GM18517 (cell line): ENCODE results near the gene EMILIN3.
A peak's percentile ranks its signal among the peaks of the same experiment; 100 is the strongest.
"Not testable (repeated sequence)": the region's sequence is repeated elsewhere in the genome, so short reads cannot be mapped to it uniquely, and the experiment has no call there.

Source experiments
- ATAC-seq: cut with Tn5 transposase; IDR thresholded peaks from one replicate; pipeline ENCODE4 v1.9.1; 2021; ENCODE audit warnings: mild to moderate bottlenecking, moderate library complexity; ENCODE audit not compliant: unreplicated experiment

EMILIN3 gene

DNA sequence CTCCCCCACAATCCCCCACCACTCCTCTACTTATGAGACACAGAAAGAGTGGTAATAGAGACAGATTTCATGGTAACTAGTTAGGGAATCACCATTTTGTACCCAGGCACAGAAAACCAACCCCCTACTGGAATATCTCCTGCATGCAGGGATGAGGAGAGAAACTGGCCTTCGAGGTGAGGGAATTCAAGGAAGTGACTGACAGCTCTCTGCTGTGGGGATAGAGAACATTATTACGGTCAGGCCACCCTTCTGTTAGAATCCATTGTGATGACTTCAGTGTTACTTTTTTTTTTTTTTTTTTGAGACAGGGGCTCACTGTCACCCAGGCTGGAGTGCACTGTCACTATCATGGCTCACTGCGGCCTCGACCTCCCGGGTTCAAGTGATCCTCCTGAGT, 39.4 kb downstream of the EMILIN3 start:
- no peak for ATAC-seq

DNA sequence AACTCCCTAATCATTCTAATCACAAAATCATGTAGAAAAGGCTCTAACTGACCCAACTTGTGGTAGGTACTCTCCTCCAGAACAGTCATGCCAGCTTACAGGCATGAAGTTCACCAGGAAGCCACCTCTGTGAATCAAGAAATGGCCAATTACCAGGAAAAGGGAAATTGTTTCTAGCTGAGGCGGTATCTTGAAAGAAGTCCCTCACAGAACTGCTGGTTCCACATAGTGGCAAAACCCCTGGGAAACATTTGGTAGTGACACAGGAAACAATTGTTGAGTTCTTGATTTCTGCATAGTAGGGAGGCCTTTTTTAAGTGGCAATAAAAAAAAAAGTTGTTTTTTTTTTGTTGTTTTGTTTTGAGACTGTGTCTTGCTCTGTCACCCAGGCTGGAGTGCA, 45.6 kb downstream of the EMILIN3 start:
- ATAC-seq, result no peak

DNA sequence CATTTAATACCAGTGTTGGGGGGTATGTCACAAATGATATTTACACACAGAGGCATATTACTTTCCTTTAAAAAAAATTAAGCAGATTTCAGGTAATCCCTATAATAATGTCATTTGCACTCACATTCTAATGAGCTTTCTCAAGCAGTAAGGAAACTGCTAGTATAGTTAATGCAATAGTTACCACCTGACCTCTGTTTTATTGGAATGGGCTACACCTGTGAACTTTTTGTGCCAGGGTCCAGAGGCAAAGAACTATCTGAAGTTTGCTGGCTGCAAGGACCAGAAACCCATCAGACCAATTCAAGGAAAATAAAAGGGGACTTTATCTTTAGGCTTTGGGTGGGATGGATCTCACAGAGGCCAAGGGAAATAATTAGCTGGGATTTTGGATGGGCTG, 46.2 kb downstream of the EMILIN3 start:
- no peak for ATAC-seq

DNA sequence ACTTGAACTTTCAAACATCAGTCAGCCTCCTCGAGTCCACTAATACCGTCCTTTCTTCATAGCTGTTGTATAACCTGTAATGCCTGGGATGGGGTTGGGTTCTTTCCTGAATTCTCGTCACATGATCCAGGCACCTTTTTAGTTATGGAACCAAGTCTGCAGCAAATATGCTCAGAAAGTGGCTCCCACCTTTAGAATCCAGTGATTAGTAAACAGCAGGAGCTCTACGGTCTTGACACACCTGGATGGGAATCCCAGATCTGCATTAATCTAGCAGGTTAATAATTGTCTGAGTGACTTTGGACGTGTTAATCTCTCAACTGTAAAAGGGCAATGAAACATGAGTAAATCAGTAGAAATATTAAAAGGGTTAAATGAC, 48.4 kb downstream of the EMILIN3 start:
- ATAC-seq, result no peak

DNA sequence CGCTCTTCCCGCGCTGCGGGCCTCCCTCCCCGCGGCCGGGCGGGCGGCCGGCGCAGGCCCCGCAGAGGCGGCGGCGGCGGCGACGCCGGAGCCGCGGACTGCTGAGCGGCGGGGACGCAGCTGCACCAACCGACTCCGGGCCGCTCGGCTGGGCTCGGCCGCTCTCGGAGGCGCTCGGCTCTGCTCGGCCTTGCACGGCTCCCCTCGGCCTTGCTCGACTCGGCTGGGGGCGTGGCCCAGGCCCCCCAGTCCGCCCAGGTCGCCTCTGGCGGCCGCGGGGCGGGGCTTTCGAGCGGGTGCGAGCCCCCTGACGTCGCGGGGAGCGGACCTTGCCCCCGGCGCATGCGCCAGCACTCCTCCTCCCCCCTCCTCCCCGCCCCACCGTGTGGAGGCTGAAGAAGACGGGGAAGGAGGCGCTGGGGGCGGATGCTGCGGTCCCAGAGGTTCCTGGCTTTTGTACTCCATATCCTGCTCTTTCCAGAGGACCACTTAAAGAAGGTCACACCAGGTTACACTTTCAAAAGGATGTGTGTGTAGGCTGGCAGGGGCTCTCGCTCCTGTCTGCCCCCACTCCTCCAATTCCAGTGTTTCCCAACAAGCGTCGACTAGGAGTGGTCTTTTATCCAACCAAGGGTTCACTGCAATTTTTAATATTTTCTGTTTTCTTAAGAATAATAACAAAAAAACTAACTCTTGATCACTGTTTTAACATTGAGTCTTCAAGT, 48.9 kb downstream of the EMILIN3 start, which contains the start of gene ZHX3:
Gene ZHX3, minus strand, starts transcription at position 186 of the 725 bp plus-strand sequence. CDS start 112,815 bp downstream, outside the sequence.
- peak; percentile 88 for ATAC-seq

DNA sequence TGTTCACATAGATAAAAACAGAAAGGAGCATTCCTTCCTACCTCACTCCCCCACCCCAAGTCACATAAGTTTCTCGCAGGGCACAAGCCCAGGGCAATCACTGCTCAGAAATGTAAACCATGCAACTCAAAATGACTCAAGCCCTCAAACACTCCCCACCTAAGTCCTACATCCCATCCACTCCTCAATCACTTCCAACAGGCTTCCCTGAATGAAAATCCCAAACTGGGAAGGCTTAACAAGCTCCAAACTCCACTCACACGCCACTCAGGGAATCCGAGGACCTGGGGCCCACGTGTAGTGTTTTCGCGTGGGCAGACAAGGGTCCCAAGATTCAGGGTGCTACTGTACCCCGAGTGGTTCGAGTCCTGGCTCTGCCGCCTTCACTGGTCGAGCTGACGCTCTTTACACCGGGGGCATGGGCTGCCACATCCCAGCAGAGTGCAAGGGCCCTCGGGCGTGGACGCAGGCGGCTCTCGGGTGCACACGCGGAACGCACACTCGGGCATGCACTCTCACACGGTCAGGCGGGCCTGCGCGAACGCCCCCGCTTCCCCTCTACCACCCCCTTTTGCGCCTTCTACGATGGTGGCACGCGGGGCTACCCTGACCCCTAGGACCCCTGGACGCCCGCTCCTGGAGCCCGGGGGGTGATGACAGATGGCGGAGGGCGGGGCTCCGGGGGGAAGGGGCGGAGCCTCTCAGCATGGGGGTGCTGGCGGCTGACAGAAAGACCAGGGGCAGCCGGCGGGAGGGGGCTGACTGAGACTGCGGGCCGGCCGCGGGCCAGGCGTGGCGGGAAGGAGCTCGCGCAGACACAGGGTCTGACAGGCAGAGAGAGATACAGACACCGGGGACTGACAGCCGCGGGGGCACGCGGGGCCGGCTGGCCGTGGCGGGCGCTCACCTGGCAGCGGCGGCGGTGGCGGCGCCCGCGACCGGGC, 49.7 kb downstream of the EMILIN3 start:
- ATAC-seq, result peak; percentile 55

DNA sequence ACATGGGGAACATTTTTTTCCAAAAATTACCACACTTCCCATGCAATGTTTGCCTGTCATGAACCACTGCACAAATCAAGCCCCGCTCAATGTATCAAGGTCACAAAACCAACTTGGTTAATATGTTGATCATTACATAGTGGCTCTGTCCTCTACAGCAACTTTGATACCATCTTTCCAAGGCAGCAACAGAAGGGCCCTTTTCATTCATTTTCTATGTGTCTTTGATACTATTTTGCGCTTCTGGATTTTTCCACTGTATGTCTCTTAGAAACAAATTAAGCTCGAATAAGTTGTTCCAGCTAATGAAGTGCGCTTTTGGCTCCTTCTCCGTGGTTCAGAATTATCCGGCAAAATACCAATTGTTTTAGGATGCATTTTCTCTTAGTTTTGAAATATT, 50.6 kb downstream of the EMILIN3 start:
- ATAC-seq, result no peak

DNA sequence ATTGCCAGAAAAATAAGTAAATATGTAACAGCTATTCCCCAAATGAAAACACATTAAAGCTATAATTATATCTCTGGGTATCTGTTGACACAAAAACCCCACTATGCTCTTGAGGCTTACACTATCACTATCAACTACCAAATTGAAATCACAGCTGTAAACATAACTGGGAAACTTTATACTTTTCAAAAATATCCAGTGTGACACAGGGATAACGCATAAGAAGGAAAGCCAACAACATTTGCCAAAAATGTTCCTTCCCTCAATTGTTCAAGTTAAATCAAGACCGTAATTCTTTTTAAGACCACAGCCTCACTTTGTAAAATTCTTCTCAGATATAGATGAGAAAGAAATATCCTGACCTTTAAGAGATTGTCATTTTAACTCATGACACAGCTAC, 52.2 kb downstream of the EMILIN3 start:
- no peak for ATAC-seq

DNA sequence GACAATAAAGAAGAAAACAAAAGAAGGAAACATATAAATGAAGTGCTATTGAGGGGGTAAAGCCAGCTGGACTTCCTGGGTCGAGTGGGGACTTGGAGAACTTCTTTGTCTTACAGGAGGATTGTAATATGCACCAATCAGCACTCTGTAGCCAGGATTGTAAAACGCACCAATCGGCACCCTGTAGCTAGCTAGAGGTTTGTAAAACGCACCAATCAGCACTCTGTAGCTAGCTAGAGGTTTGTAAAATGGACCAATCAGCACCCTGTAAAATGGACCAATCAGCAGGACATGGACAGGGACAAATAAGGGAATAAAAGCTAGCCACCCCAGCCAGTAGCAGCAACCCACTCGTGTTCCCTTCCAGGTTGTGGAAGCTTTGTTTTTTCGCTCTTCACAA, 54.6 kb downstream of the EMILIN3 start:
- ATAC-seq, result not testable (repeated sequence)
